Measurements from ENCODE around the gene MEGF6. TPM values are rescaled to one million over a fixed set of nuclear protein-coding genes. Genes with fewer than 3 reads are reported as not detected.

The MEGF6 gene
- total RNA-seq, 2 experiments from 2014 or later: 57.5 to 62.2 TPM

GRCh38 chr1:3522564-3523265 lies 88.6 kb downstream of the MEGF6 start:
- no peaks in the 10 kb centered on the region for H3K27me3 Mint-ChIP-seq
- Histone ChIP-seq H3K4me3 (ENCODE audit: low read length) (no peak overlapping the region), H3K27ac (ENCODE audit: low read depth in 1 of 2, low read length in 2 of 2) (no peak overlapping the region), H3K36me3 (ENCODE audit: insufficient read depth, low read length) (peaks cover 2% of the 10 kb centered on the region), H3K27me3 (ENCODE audit: control insufficient read depth in 1 of 2, insufficient read depth in 2 of 2, low read length in 2 of 2) (no peaks in the 10 kb centered on the region), H3K4me1 (ENCODE audit: insufficient read depth, low read length) (no peaks in the 10 kb centered on the region), H3K9me3 (ENCODE audit: control insufficient read depth in 1 of 2, insufficient read depth in 1 of 2, low read length in 2 of 2) (peaks cover 0 to 7% of the 10 kb centered on the region in 2 experiments)
- ATAC-seq (ENCODE audit: poor library complexity): no peak
- ChIA-PET CTCF (no interaction called here), POLR2A (no interaction called here)
- intact Hi-C loops (cut with DNase I, micrococcal nuclease): no loop called here
- peaks cover 5% of the 10 kb centered on the region for H3K4me1 Mint-ChIP-seq (ENCODE audit: low read depth)
- peaks cover 5% of the 10 kb centered on the region for H3K36me3 Mint-ChIP-seq (ENCODE audit: low read depth)
- TF ChIP-seq CTCF (IDR thresholded peaks at IDR 0.05): no peak
- no peaks in the 10 kb centered on the region for H3K9me3 Mint-ChIP-seq
- H3K4me3 Mint-ChIP-seq: no peak overlapping the region
- H3K27ac Mint-ChIP-seq: no peak overlapping the region
- no peak for DNase-seq

GRCh38 chr1:3522112-3522511 lies 89.2 kb downstream of the MEGF6 start:
- no peak overlapping the region for H3K4me3 Mint-ChIP-seq
- H3K9me3 Mint-ChIP-seq: no peaks in the 10 kb centered on the region
- no peaks in the 10 kb centered on the region for H3K27me3 Mint-ChIP-seq
- Histone ChIP-seq H3K27ac (ENCODE audit: low read depth in 1 of 2, low read length in 2 of 2) (no peak overlapping the region), H3K9me3 (ENCODE audit: control insufficient read depth in 1 of 2, insufficient read depth in 1 of 2, low read length in 2 of 2) (peaks cover 0 to 7% of the 10 kb centered on the region in 2 experiments), H3K36me3 (ENCODE audit: insufficient read depth, low read length) (peaks cover 2% of the 10 kb centered on the region), H3K4me1 (ENCODE audit: insufficient read depth, low read length) (no peaks in the 10 kb centered on the region), H3K27me3 (ENCODE audit: control insufficient read depth in 1 of 2, insufficient read depth in 2 of 2, low read length in 2 of 2) (no peaks in the 10 kb centered on the region), H3K4me3 (ENCODE audit: low read length) (no peak overlapping the region)
- no peak for ATAC-seq (ENCODE audit: poor library complexity)
- peaks cover 5% of the 10 kb centered on the region for H3K36me3 Mint-ChIP-seq (ENCODE audit: low read depth)
- TF ChIP-seq CTCF (IDR thresholded peaks at IDR 0.05): no peak
- CTCF ChIA-PET: no interaction called here
- H3K4me1 Mint-ChIP-seq (ENCODE audit: low read depth): peaks cover 5% of the 10 kb centered on the region
- intact Hi-C loops (cut with DNase I, micrococcal nuclease): no loop called here
- no peak for DNase-seq
- POLR2A ChIA-PET: no interaction called here
- no peak overlapping the region for H3K27ac Mint-ChIP-seq

- Histone ChIP-seq H3K9me3 (ENCODE audit: control insufficient read depth in 1 of 2, insufficient read depth in 1 of 2, low read length in 2 of 2) (peaks cover 0 to 7% of the 10 kb centered on the region in 2 experiments), H3K27ac (ENCODE audit: low read depth in 1 of 2, low read length in 2 of 2) (no peak overlapping the region), H3K4me1 (ENCODE audit: insufficient read depth, low read length) (no peaks in the 10 kb centered on the region), H3K27me3 (ENCODE audit: control insufficient read depth in 1 of 2, insufficient read depth in 2 of 2, low read length in 2 of 2) (no peaks in the 10 kb centered on the region), H3K4me3 (ENCODE audit: low read length) (no peak overlapping the region), H3K36me3 (ENCODE audit: insufficient read depth, low read length) (peaks cover 2% of the 10 kb centered on the region)
- ATAC-seq (ENCODE audit: poor library complexity) (no peak), DNase-seq (no peak)
- POLR2A ChIA-PET: no interaction called here
- Mint-ChIP-seq H3K9me3 (no peaks in the 10 kb centered on the region), H3K27ac (no peak overlapping the region), H3K4me1 (ENCODE audit: low read depth) (peaks cover 5% of the 10 kb centered on the region), H3K4me3 (no peak overlapping the region), H3K36me3 (ENCODE audit: low read depth) (peaks cover 5% of the 10 kb centered on the region), H3K27me3 (no peaks in the 10 kb centered on the region)
- intact Hi-C loops (cut with DNase I, micrococcal nuclease): no loop called here
- TF ChIP-seq CTCF (IDR thresholded peaks at IDR 0.05): no peak
- CTCF ChIA-PET: no interaction called here
Measured at GRCh38 chr1:3521426-3521825, 89.9 kb downstream of the MEGF6 start.

Data from CD4-positive, alpha-beta T cell (primary cell).